OCI-LY1 (cell line): ENCODE results near the gene RFK.
"Not testable (repeated sequence)": the region's sequence is repeated elsewhere in the genome, so short reads cannot be mapped to it uniquely, and the experiment has no call there.

ENCODE experiments used
- H2AFZ ChIP-seq: fragments of 200-600 bp; sonication (generic), shearing (Covaris generic); 2 replicates; pipeline ENCODE4 v1.6.0; 2014; ENCODE audit warnings: antibody characterized with exemption, mild to moderate bottlenecking, low read length
- H3F3A ChIP-seq: fragments of 200-600 bp; sonication (generic), shearing (Covaris generic); 2 replicates; pipeline ENCODE4 v1.6.0; 2014; ENCODE audit warnings: mild to moderate bottlenecking, antibody characterized with exemption, low read length, moderate library complexity; ENCODE audit not compliant: insufficient read depth
- H3K27ac ChIP-seq: fragments of 200-600 bp; sonication (generic); 2 replicates; pipeline ENCODE4 v1.5.1; 2014; ENCODE audit warnings: low read length, mixed run types, mild to moderate bottlenecking, low read depth; ENCODE audit not compliant: poor library complexity, severe bottlenecking
- H3K27me3 ChIP-seq: fragments of 200-600 bp; sonication (generic); 2 replicates; pipeline ENCODE4 v1.6.0; 2014; ENCODE audit warnings: antibody characterized with exemption, mild to moderate bottlenecking, low read length, moderate library complexity; ENCODE audit not compliant: insufficient read depth
- H3K36me3 ChIP-seq: fragments of 200-600 bp; sonication (generic); 2 replicates; pipeline ENCODE4 v1.6.1; 2014; ENCODE audit warnings: mild to moderate bottlenecking, antibody characterized with exemption, low read length, moderate library complexity, mixed read lengths; ENCODE audit not compliant: insufficient read depth
- H3K4me1 ChIP-seq: fragments of 200-600 bp; sonication (generic); 2 replicates; pipeline ENCODE4 v1.5.1; 2014; ENCODE audit warnings: mild to moderate bottlenecking, low read length, moderate library complexity; ENCODE audit not compliant: insufficient read depth, severe bottlenecking
- H3K4me2 ChIP-seq: fragments of 200-600 bp; sonication (generic), shearing (Covaris generic); 2 replicates; pipeline ENCODE4 v1.6.1; 2014; ENCODE audit warnings: low read length
- H3K4me3 ChIP-seq: fragments of 200-600 bp; sonication (generic); 2 replicates; pipeline ENCODE4 v1.5.1; 2014; ENCODE audit warnings: low read length, low read depth, mild to moderate bottlenecking, mixed read lengths; ENCODE audit not compliant: poor library complexity, severe bottlenecking
- H3K79me2 ChIP-seq: fragments of 200-600 bp; shearing (Covaris generic); 2 replicates; pipeline ENCODE4 v1.6.1; 2016; ENCODE audit warnings: mixed run types, low read length, mixed read lengths; ENCODE audit not compliant: insufficient read depth
- H3K9ac ChIP-seq: fragments of 200-600 bp; sonication (generic), shearing (Covaris generic); 2 replicates; pipeline ENCODE4 v1.6.1; 2014; ENCODE audit warnings: mild to moderate bottlenecking, low read length, mixed read lengths
- H3K9me2 ChIP-seq: fragments of 200-600 bp; sonication (generic), shearing (Covaris generic); 2 replicates; pipeline ENCODE4 v1.6.1; 2014; ENCODE audit warnings: low read depth, mild to moderate bottlenecking, low read length, mixed read lengths
- H3K9me3 ChIP-seq: fragments of 200-600 bp; shearing (Covaris generic); 2 replicates; pipeline ENCODE4 v1.6.1; 2014; ENCODE audit warnings: low read length, mixed read lengths
- H4K20me1 ChIP-seq: fragments of 200-600 bp; sonication (generic), shearing (Covaris generic); 2 replicates; pipeline ENCODE4 v1.6.0; 2016; ENCODE audit warnings: mild to moderate bottlenecking, low read length; ENCODE audit not compliant: insufficient read depth
- CTCF ChIP-seq: fragments of 200-600 bp; sonication (generic), shearing (Covaris generic); IDR thresholded peaks from 2 replicates; pipeline ENCODE4 v1.5.1; 2017; ENCODE audit warnings: mild to moderate bottlenecking, antibody characterized with exemption, low read length, moderate library complexity, mixed read lengths
- EZH2 ChIP-seq: fragments of 200-600 bp; sonication (generic), shearing (Covaris generic); IDR thresholded peaks from 2 replicates; pipeline ENCODE4 v1.8.0; 2017; ENCODE audit warnings: borderline replicate concordance, mixed run types, mild to moderate bottlenecking, antibody characterized with exemption, low read length, moderate library complexity, mixed read lengths

The RFK gene

GRCh38 chr9:76363032-76363395 lies 31.2 kb downstream of the RFK start:
- Histone ChIP-seq H2AFZ (no peak overlapping the region), H3K4me2 (no peak overlapping the region), H3K9me2 (no peaks in the 10 kb centered on the region), H3K27me3 (no peaks in the 10 kb centered on the region), H3K27ac (no peak overlapping the region), H3K4me3 (no peak overlapping the region), H3K79me2 (no peaks in the 10 kb centered on the region), H3K9ac (no peak overlapping the region), H3K4me1 (peaks cover 10% of the 10 kb centered on the region), H3K9me3 (no peaks in the 10 kb centered on the region), H4K20me1 (no peaks in the 10 kb centered on the region), H3K36me3 (no peaks in the 10 kb centered on the region; the same call in 1 of the 2 replicates), H3F3A (no peaks in the 10 kb centered on the region)
- TF ChIP-seq EZH2, result no peak
- no peak for TF ChIP-seq CTCF

DNA sequence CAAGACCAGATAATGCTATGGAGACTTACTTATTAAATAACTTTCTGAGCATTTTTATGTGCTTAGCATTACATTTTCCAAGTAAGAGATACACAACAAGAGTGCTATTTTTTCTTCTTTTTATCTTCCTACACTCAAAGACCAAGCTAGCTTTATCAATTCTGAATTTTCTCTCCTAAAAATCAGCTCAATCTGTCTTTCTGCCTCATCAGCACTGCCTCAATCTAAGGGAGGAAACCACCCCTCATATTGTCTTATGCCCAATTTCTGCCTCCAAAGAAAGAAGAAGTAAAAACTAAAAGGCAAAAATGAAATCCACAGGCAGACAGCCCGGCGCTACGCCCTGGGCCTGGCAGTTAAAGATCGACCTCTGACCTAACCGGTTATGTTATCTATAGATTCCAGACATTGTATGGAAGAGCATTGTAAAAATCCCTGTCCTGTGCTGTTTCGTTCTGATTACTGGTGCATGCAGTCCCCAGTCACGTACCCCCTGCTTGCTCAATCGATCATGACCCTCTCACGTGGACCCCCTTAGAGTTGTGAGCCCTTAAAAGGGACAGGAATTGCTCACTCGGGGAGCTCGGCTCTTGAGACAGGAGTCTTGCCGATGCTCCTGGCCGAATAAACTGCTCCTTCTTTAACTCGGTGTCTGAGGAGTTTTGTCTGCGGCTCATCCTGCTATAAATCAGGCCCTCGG lies 31.7 kb downstream of the RFK start:
- not testable (repeated sequence) for H3K9me3 ChIP-seq, H3K9me2 ChIP-seq, H3K27ac ChIP-seq, H3F3A ChIP-seq, H2AFZ ChIP-seq, H4K20me1 ChIP-seq, H3K9ac ChIP-seq, H3K27me3 ChIP-seq, H3K4me2 ChIP-seq, H3K36me3 ChIP-seq, H3K79me2 ChIP-seq, H3K4me3 ChIP-seq
- peaks cover 10% of the 10 kb centered on the region for H3K4me1 ChIP-seq

GRCh38 chr9:76359766-76360165 lies 34.5 kb downstream of the RFK start:
- Histone ChIP-seq H3K4me2 (no peak overlapping the region), H3K27ac (no peak overlapping the region), H2AFZ (no peak overlapping the region), H3K9ac (no peak overlapping the region), H3F3A (no peaks in the 10 kb centered on the region), H3K4me1 (peaks cover 1% of the 10 kb centered on the region), H3K9me3 (no peaks in the 10 kb centered on the region), H3K4me3 (no peak overlapping the region), H3K79me2 (no peaks in the 10 kb centered on the region), H3K36me3 (no peaks in the 10 kb centered on the region; the same call in 1 of the 2 replicates), H4K20me1 (no peaks in the 10 kb centered on the region), H3K9me2 (no peaks in the 10 kb centered on the region), H3K27me3 (no peaks in the 10 kb centered on the region)
- TF ChIP-seq EZH2 (no peak), CTCF (no peak)

DNA sequence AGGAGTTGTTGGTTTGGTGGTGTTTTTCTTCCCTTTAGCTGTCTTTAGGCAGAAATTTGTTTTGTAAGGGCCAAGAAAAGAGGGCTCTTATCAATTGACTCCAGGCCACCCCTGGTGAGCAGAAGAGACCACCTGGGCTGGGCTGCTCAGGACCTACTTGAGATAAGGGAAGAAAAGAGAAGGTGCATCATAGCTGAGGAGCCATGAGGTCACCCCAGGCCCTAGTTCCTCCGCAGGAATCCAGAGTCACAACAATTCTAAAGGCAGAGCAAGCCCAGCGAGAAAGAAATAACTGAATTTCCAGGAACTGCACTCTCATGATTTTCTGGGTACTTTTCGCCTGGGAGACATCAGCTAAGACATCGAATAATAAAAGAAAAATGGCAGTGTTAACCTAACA lies 34.9 kb downstream of the RFK start:
- Histone ChIP-seq H3K9me2 (no peaks in the 10 kb centered on the region), H3F3A (no peaks in the 10 kb centered on the region), H3K79me2 (no peaks in the 10 kb centered on the region), H3K4me3 (no peak overlapping the region), H3K9me3 (no peaks in the 10 kb centered on the region), H3K27me3 (no peaks in the 10 kb centered on the region), H3K4me1 (no peaks in the 10 kb centered on the region), H3K36me3 (no peaks in the 10 kb centered on the region; the same call in 1 of the 2 replicates), H3K27ac (no peak overlapping the region), H3K9ac (no peak overlapping the region), H3K4me2 (no peak overlapping the region), H4K20me1 (no peaks in the 10 kb centered on the region), H2AFZ (no peak overlapping the region)
- TF ChIP-seq CTCF, result no peak
